Measurements from ENCODE around the gene CTNNA2.

The CTNNA2 gene

DNA sequence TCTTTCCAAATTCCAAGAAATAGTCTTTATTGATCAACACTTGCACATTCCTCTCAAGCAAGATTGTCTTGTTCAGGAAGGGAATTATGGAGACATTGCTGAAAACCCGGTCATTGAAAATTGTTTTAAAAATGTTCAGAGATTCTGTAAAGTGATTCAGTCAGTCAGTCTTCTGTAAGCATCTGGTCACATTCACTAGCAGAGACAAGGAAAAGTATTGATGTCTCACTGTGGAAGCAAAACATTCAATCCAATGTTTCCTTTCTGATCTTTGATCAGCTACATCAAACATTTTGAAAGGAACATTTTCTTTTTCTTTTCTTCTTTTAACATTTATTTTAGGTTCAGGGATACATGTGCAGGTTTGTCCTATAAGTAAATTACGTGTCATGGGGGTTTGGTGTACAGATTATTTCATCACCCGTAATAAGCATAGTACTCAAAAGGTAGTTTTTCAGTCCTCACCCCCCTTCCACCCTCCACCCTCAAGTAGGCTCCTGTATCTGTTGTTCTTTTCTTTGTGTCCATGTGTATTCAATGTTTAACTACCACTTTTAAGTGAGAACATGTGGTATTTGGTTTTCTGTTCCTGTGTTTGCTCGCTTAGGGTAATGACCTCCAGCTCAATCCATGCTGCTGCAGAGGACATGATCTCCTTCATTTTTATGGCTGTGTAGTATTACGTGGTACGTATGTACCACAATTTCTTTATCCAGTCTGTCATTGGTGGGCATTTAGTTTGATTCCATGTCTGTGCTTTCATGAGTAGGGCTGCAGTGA, 61.2 kb downstream of the CTNNA2 start:
- no peak overlapping the region for H3K9ac ChIP-seq (ENCODE audit: low read length)
- H3K4me3 ChIP-seq (ENCODE audit: low read depth, low read length), result no peak overlapping the region
- no peaks in the 10 kb centered on the region for H3K27me3 ChIP-seq (ENCODE audit: control insufficient read depth, insufficient read depth, low read length)
- no peaks in the 10 kb centered on the region for H3K9me3 ChIP-seq (ENCODE audit: control insufficient read depth, insufficient read depth, low read depth, low read length)
- no peak overlapping the region for H3K27ac ChIP-seq (ENCODE audit: low read depth, low read length)
- H3K4me1 ChIP-seq (ENCODE audit: control insufficient read depth, insufficient read depth, low read length), result no peaks in the 10 kb centered on the region
- H3K36me3 ChIP-seq (ENCODE audit: control insufficient read depth, insufficient read depth, low read length), result no peaks in the 10 kb centered on the region

DNA sequence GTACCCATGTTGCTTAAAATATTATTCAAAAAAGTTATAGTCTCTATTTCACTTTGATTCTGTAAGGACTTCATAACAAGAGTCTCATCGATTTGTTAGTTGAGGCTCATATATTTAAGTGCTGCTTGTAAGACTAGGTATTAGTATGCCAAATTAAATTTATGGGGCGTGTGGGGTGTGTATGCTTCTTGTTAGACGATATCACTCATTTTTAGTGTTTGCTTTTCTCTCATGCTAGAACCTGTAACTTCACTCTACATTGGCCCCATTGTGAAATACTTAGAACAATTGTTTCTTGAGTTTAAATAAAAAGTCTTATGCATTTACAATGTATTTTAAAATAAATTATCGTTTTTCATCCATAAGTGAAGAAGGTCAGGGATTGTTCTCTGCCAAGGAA, 63.6 kb downstream of the CTNNA2 start:
- no peak overlapping the region for H3K4me3 ChIP-seq (ENCODE audit: low read depth, low read length)
- no peaks in the 10 kb centered on the region for H3K9me3 ChIP-seq (ENCODE audit: control insufficient read depth, insufficient read depth, low read depth, low read length)
- no peaks in the 10 kb centered on the region for H3K27me3 ChIP-seq (ENCODE audit: control insufficient read depth, insufficient read depth, low read length)
- 0 out of 2 replicates have a peak, but pooled peaks cover 4% of the 10 kb centered on the region for H3K4me1 ChIP-seq (ENCODE audit: control insufficient read depth, insufficient read depth, low read length)
- no peaks in the 10 kb centered on the region for H3K36me3 ChIP-seq (ENCODE audit: control insufficient read depth, insufficient read depth, low read length)
- H3K27ac ChIP-seq (ENCODE audit: low read depth, low read length), result no peak overlapping the region
- H3K9ac ChIP-seq (ENCODE audit: low read length), result no peak overlapping the region

DNA sequence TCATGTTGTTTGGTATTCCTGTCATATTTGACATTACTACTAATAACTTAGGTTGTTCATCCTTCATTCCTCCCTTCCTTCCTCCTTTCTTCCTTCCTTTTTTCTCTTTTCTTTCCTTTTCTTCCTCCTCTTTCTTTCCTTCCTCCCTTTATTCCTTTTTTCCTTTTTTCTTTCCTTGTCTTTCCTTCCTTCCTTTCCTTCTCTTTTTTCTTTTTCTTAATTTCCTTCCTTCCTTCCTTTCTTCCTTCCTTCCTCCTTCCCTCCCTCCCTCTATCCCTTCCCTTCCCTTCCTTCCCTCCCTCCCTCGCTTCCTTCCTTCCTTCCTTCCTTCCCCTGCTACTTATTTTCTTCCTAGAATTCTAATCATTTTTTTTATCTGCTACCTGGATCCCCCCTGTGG, 66.1 kb downstream of the CTNNA2 start:
- no peaks in the 10 kb centered on the region for H3K36me3 ChIP-seq (ENCODE audit: control insufficient read depth, insufficient read depth, low read length)
- no peak overlapping the region for H3K9ac ChIP-seq (ENCODE audit: low read length)
- H3K4me3 ChIP-seq (ENCODE audit: low read depth, low read length), result no peak overlapping the region
- H3K9me3 ChIP-seq (ENCODE audit: control insufficient read depth, insufficient read depth, low read depth, low read length), result no peaks in the 10 kb centered on the region
- H3K27ac ChIP-seq (ENCODE audit: low read depth, low read length), result no peak overlapping the region
- no peaks in the 10 kb centered on the region for H3K27me3 ChIP-seq (ENCODE audit: control insufficient read depth, insufficient read depth, low read length)
- H3K4me1 ChIP-seq (ENCODE audit: control insufficient read depth, insufficient read depth, low read length), result 0 out of 2 replicates have a peak, but pooled peaks cover 4% of the 10 kb centered on the region

DNA sequence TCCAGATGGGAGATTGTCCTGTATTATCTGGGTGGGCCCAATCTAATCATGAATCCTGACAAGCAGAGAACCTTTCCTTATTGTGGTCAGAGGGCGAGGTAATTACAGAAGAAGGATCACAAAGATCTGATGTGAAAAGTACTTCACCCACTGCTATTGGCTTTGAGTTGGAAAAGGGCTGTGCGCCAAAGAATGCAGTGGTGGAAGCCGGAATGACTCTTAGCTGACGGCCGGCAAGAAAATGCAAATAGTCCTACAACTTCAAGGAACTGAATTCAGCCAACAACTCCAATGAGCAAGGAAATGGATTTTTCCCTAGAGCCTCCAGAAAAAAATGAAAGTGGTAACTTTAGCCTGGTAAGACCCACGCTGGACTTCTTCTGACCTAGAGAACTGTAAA, 67.3 kb downstream of the CTNNA2 start:
- Histone ChIP-seq H3K27me3 (ENCODE audit: control insufficient read depth, insufficient read depth, low read length) (no peaks in the 10 kb centered on the region), H3K9ac (ENCODE audit: low read length) (no peak overlapping the region), H3K27ac (ENCODE audit: low read depth, low read length) (no peak overlapping the region), H3K9me3 (ENCODE audit: control insufficient read depth, insufficient read depth, low read depth, low read length) (no peaks in the 10 kb centered on the region), H3K36me3 (ENCODE audit: control insufficient read depth, insufficient read depth, low read length) (no peaks in the 10 kb centered on the region), H3K4me1 (ENCODE audit: control insufficient read depth, insufficient read depth, low read length) (0 out of 2 replicates have a peak, but pooled peaks cover 4% of the 10 kb centered on the region), H3K4me3 (ENCODE audit: low read depth, low read length) (no peak overlapping the region)

DNA sequence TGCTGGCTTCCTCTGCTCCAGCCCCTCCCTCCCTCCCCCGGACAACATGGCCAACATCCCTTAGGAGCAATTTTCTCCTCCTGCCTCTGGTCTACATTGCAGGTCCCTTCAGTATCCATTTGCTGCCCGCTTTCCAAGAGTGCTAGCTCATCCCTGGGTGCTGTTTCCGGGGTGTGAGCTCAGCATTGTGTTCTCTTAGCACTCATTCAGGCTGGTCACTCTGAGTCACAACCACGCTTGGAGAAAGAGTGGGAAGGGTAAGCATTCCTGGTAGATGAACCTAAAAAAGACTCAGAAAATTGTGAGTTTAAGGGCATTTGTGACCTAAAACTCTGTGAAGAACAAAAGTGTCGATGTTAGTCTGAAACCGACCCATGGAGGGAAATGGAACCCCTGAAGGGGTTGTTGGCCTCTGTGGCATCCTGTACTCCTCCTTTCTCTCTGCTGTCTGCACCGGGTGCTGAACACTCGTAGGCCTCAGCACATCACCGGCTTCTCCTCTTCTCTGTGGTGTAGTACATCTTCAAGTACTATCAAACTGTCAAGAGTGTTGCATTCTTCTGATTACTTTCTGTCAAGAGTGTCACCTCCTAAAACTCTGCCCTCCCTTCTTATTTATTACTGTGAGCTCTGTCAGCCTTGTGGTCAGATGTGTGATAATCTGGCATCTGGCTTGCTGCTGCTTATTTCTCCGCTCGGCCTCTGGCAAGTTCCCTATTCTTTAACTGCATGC, 73.0 kb downstream of the CTNNA2 start:
- Histone ChIP-seq H3K27me3 (ENCODE audit: control insufficient read depth, insufficient read depth, low read length) (no peaks in the 10 kb centered on the region), H3K27ac (ENCODE audit: low read depth, low read length) (no peak overlapping the region), H3K4me3 (ENCODE audit: low read depth, low read length) (no peak overlapping the region), H3K4me1 (ENCODE audit: control insufficient read depth, insufficient read depth, low read length) (peaks cover 12% of the 10 kb centered on the region; the same call in 1 of the 2 replicates), H3K9me3 (ENCODE audit: control insufficient read depth, insufficient read depth, low read depth, low read length) (no peaks in the 10 kb centered on the region), H3K9ac (ENCODE audit: low read length) (no peak overlapping the region), H3K36me3 (ENCODE audit: control insufficient read depth, insufficient read depth, low read length) (no peaks in the 10 kb centered on the region)

DNA sequence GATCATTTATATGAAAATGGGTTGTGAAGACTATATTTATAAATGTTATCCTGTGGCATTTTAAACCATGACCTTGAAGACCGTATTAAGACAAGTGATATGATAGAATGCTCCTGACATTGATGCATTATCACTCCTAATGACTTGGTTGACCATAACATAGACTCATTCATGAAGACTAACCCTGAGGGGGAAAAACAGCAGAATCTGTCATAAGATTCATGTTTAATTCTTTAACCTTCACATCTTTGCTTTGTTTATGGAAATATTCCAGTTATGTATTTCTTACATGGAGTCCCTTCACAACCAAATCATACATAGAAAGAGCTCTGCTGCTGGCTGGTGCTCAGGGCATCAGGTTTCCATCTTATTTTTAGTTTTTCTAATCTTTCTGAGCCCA, 78.4 kb downstream of the CTNNA2 start:
- Histone ChIP-seq H3K27me3 (ENCODE audit: control insufficient read depth, insufficient read depth, low read length) (no peaks in the 10 kb centered on the region), H3K9me3 (ENCODE audit: control insufficient read depth, insufficient read depth, low read depth, low read length) (no peaks in the 10 kb centered on the region), H3K9ac (ENCODE audit: low read length) (no peak overlapping the region), H3K27ac (ENCODE audit: low read depth, low read length) (no peak overlapping the region), H3K36me3 (ENCODE audit: control insufficient read depth, insufficient read depth, low read length) (no peaks in the 10 kb centered on the region), H3K4me3 (ENCODE audit: low read depth, low read length) (no peak overlapping the region), H3K4me1 (ENCODE audit: control insufficient read depth, insufficient read depth, low read length) (peaks cover 16% of the 10 kb centered on the region; the same call in 1 of the 2 replicates)

DNA sequence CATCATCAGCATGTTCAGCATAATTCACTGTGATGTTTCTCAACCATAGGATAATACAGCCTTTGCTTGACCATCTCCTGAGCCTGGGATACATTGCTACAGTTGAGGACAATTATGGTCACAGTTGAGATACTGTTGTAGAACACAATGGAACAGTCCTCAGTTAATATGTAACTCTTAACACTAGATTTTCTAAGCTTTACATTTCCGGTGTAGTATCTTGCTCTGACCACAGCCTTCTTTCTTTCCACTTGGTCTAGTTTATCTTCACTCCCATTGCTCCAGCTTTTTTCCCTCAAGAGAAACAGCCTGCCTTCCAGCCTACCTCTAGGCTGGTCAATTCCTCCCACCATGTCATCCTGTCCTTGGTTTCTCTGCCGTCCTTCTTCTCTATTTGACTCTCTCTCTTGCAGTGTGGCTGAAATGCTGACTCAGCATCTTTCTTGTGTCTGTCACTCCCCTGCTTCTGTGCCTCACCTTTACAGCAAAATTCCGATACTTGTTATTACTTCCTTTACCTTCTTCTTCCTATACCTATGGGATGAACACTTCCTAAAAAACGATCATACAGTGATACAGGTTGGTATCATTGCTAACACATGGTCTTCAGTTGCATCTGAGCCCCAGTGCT, 80.5 kb downstream of the CTNNA2 start:
- H3K9me3 ChIP-seq (ENCODE audit: control insufficient read depth, insufficient read depth, low read depth, low read length), result no peaks in the 10 kb centered on the region
- H3K36me3 ChIP-seq (ENCODE audit: control insufficient read depth, insufficient read depth, low read length), result no peaks in the 10 kb centered on the region
- H3K4me1 ChIP-seq (ENCODE audit: control insufficient read depth, insufficient read depth, low read length), result peaks cover 22% of the 10 kb centered on the region; the same call in 1 of the 2 replicates

DNA sequence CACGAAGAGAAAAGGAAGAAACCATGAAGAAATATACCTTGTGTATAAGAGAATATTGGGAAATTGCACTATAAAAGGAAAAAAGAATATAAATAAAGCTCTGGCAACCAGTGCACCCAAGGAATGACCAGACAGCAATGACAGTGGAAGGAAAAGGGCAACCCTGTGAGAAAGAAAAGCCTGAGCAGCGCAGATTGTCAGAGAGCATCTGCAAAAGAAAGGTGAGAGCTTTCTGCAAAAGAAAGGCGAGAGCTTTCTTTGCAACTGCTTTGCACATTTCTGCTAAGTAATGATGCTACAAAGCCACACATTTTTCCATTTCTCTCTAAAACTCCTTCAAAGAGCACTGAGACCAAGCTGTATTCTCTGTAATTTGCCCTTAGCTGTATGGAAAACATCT, 83.6 kb downstream of the CTNNA2 start:
- peaks cover 14% of the 10 kb centered on the region; the same call in 1 of the 2 replicates for H3K4me1 ChIP-seq (ENCODE audit: control insufficient read depth, insufficient read depth, low read length)
- H3K9ac ChIP-seq (ENCODE audit: low read length), result no peak overlapping the region
- no peak overlapping the region for H3K4me3 ChIP-seq (ENCODE audit: low read depth, low read length)
- no peak overlapping the region for H3K27ac ChIP-seq (ENCODE audit: low read depth, low read length)
- H3K9me3 ChIP-seq (ENCODE audit: control insufficient read depth, insufficient read depth, low read depth, low read length), result no peaks in the 10 kb centered on the region
- no peaks in the 10 kb centered on the region for H3K27me3 ChIP-seq (ENCODE audit: control insufficient read depth, insufficient read depth, low read length)
- no peaks in the 10 kb centered on the region for H3K36me3 ChIP-seq (ENCODE audit: control insufficient read depth, insufficient read depth, low read length)

More for the DNA sequence above, 80.5 kb downstream of the CTNNA2 start:
- Histone ChIP-seq H3K9ac (ENCODE audit: low read length) (no peak overlapping the region), H3K27me3 (ENCODE audit: control insufficient read depth, insufficient read depth, low read length) (no peaks in the 10 kb centered on the region), H3K27ac (ENCODE audit: low read depth, low read length) (no peak overlapping the region), H3K4me3 (ENCODE audit: low read depth, low read length) (no peak overlapping the region)

DNA sequence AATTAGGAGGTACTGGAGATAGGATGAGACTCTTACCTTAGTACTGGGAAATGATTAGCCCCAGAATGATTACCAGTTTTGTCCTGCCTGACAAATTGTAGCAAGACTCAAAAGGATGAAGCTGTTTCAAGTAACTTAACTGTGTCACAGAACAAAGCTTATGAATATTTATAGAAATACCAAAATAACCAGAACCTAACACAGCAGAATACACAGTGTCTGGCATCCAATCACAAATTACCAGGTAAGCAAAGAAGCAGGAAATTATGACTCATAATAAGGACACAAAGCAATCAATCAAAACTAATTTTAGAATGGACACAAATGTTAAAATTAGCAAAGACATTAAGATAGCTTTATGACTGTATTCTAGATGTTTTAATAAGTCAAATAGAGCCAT, 91.9 kb downstream of the CTNNA2 start:
- Histone ChIP-seq H3K27me3 (ENCODE audit: control insufficient read depth, insufficient read depth, low read length) (no peaks in the 10 kb centered on the region), H3K27ac (ENCODE audit: low read depth, low read length) (no peak overlapping the region), H3K36me3 (ENCODE audit: control insufficient read depth, insufficient read depth, low read length) (no peaks in the 10 kb centered on the region), H3K9ac (ENCODE audit: low read length) (no peak overlapping the region), H3K9me3 (ENCODE audit: control insufficient read depth, insufficient read depth, low read depth, low read length) (no peaks in the 10 kb centered on the region), H3K4me3 (ENCODE audit: low read depth, low read length) (no peak overlapping the region), H3K4me1 (ENCODE audit: control insufficient read depth, insufficient read depth, low read length) (no peaks in the 10 kb centered on the region)

DNA sequence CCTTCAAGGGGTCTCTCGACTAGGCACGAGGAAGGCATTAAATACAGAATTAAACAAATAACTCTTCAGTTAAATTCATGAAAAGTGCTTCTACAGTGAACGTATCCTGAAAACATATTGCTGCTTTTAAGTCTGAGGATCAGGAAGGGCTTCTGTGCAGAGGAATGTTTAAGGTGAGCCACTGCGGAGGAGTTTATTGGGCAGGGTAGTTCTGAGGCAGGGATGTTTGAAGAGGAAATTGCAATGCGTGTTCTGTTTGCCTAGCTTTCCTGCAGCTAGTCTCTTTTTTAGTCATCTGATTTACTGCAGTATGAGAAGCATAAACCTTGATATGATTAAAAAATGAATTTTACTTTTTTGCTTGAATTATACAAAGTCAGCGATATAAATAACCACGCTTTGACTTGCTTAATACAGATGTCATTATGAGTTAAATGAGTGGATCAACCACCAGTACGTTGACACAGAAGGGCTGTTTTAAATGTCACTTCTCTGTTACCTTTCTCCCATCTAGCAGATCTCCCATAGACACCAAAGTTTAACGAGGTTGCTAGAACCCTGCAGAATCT, 98.7 kb downstream of the CTNNA2 start:
- no peaks in the 10 kb centered on the region for H3K36me3 ChIP-seq (ENCODE audit: control insufficient read depth, insufficient read depth, low read length)
- no peaks in the 10 kb centered on the region for H3K9me3 ChIP-seq (ENCODE audit: control insufficient read depth, insufficient read depth, low read depth, low read length)
- no peak overlapping the region for H3K4me3 ChIP-seq (ENCODE audit: low read depth, low read length)
- no peaks in the 10 kb centered on the region for H3K4me1 ChIP-seq (ENCODE audit: control insufficient read depth, insufficient read depth, low read length)
- H3K9ac ChIP-seq (ENCODE audit: low read length), result no peak overlapping the region
- H3K27ac ChIP-seq (ENCODE audit: low read depth, low read length), result no peak overlapping the region
- no peaks in the 10 kb centered on the region for H3K27me3 ChIP-seq (ENCODE audit: control insufficient read depth, insufficient read depth, low read length)

All from HUES6 (cell line).